Naive thymus-derived CD4-positive, alpha-beta T cell (primary cell): ENCODE data around the gene BRCA2. TPM values are rescaled to one million over a fixed set of nuclear protein-coding genes. Genes with fewer than 3 reads are reported as not detected.

ENCODE experiments used
- ATAC-seq: fragments of 150-1000 bp; cut with Tn5 transposase; 2 replicates; pipeline ENCODE4 v1.10.0; 2021; ENCODE audit warnings: mild to moderate bottlenecking, moderate library complexity
- CTCF ChIA-PET: fragments of 350-600 bp; sonication (Branson Sonifier 250); formaldehyde crosslinking; loops from one replicate; lab custom pipeline; 2021; ENCODE audit warnings: antibody characterized with exemption; lab: Charles Lee
- POLR2A ChIA-PET: fragments of 350-600 bp; sonication (Branson Sonifier 250); formaldehyde crosslinking; loops from one replicate; lab custom pipeline; 2021; ENCODE audit warnings: antibody characterized with exemption, inconsistent platforms; lab: Charles Lee
- DNase-seq, 9 donors: peaks; one replicate each; pipeline versions ENCODE4 v3.0.0 to v3.0.0-alpha.2; 2020 to 2022; ENCODE audit warnings: mixed read lengths in 1 of 9
- H3K27ac ChIP-seq: one replicate; pipeline ENCODE4 v1.7.0; 2013; ENCODE audit warnings: mild to moderate bottlenecking, low read depth, low read length, moderate library complexity
- H3K27me3 ChIP-seq, 2 donors: one replicate each; pipeline ENCODE4 v1.7.0; 2013; ENCODE audit warnings: low read length in 2 of 2, mild to moderate bottlenecking in 2 of 2, moderate library complexity in 2 of 2; ENCODE audit not compliant: control insufficient read depth in 2 of 2, insufficient read depth in 2 of 2
- H3K36me3 ChIP-seq, 3 experiments: 1 replicate in 2 of 3; 2 replicates in 1 of 3; pipeline ENCODE4 v1.7.0; 2013; ENCODE audit warnings: low read length in 3 of 3, mild to moderate bottlenecking in 3 of 3, moderate library complexity in 1 of 3; ENCODE audit not compliant: insufficient read depth in 3 of 3, control insufficient read depth in 2 of 3
- H3K4me1 ChIP-seq, 2 donors: one replicate each; pipeline ENCODE4 v1.7.0; 2013; ENCODE audit warnings: low read length in 2 of 2, mild to moderate bottlenecking in 2 of 2, moderate library complexity in 1 of 2; ENCODE audit not compliant: control insufficient read depth in 2 of 2, insufficient read depth in 2 of 2
- H3K4me3 ChIP-seq: 2 replicates; pipeline ENCODE4 v1.7.0; 2013; ENCODE audit warnings: mild to moderate bottlenecking, low read length
- H3K9me3 ChIP-seq, 3 experiments: 1 replicate in 2 of 3; 2 replicates in 1 of 3; pipeline ENCODE4 v1.7.0; 2013; ENCODE audit warnings: low read length in 3 of 3; ENCODE audit not compliant: control insufficient read depth in 2 of 3
- H3K27ac Mint-ChIP-seq, 9 donors: one replicate each; pipeline ENCODE4 v1.8.0; 2020 to 2022; ENCODE audit warnings: mixed read lengths in 9 of 9, mild to moderate bottlenecking in 8 of 9, moderate library complexity in 5 of 9, inconsistent platforms in 2 of 9
- H3K27me3 Mint-ChIP-seq, 5 donors: one replicate each; pipeline ENCODE4 v1.8.0; 2021 to 2022; ENCODE audit warnings: mixed read lengths in 5 of 5, mild to moderate bottlenecking in 1 of 5
- H3K36me3 Mint-ChIP-seq, 5 donors: one replicate each; pipeline ENCODE4 v1.8.0; 2020 to 2022; ENCODE audit warnings: mixed read lengths in 5 of 5, mild to moderate bottlenecking in 3 of 5, inconsistent platforms in 1 of 5
- H3K4me1 Mint-ChIP-seq, 7 donors: one replicate each; pipeline ENCODE4 v1.8.0; 2020 to 2022; ENCODE audit warnings: mixed read lengths in 7 of 7, mild to moderate bottlenecking in 3 of 7, inconsistent platforms in 1 of 7
- H3K4me3 Mint-ChIP-seq, 10 donors: one replicate each; pipeline ENCODE4 v1.8.0; 2020 to 2022; ENCODE audit warnings: mild to moderate bottlenecking in 10 of 10, mixed read lengths in 10 of 10, moderate library complexity in 6 of 10, inconsistent platforms in 2 of 10
- H3K9me3 Mint-ChIP-seq, 11 donors: one replicate each; pipeline ENCODE4 v1.8.0; 2020 to 2022; ENCODE audit warnings: mixed read lengths in 11 of 11, mild to moderate bottlenecking in 4 of 11, inconsistent platforms in 1 of 11, moderate library complexity in 1 of 11
- intact Hi-C, 2 donors: fragments of 100-400 bp; cut with micrococcal nuclease; formaldehyde crosslinking; loops; one replicate each; pipeline ENCODE4 v1.15.1; 2023
- polyA plus RNA-seq, 2 donors: library from polyadenylated mRNA; unstranded; fragments of 300-500 nt; fragmentation: Illumina TruSeq; gene quantifications; one replicate each; pipeline ENCODE4 v1.2.3, GENCODE V29; 2021
- total RNA-seq, 6 experiments: library from RNA in 5 of 6; stranded (reverse) in 5 of 6; gene quantifications; 1 replicate in 5 of 6; 2 replicates in 1 of 6; pipeline ENCODE4 v1.2.3 and lab custom pipeline; 2021 to 2026

The BRCA2 gene
- total and polyA plus RNA-seq, 7 experiments from 2014 or later, result 1.1 to 19.9 (median 3.3) TPM

- Mint-ChIP-seq H3K4me1 (peaks cover 5 to 22% (median 15%) of the 10 kb centered on the region in 7 donors), H3K36me3 (peaks cover 0 to 9% (median 5%) of the 10 kb centered on the region in 5 donors), H3K9me3 (no peaks in the 10 kb centered on the region), H3K27me3 (no peaks in the 10 kb centered on the region), H3K27ac (peak overlapping the region in 1 of 9 donors; percentile 31), H3K4me3 (no peak overlapping the region)
- peaks cover 0 to 2% (median 0%) of the 10 kb centered on the region in 3 experiments for H3K36me3 ChIP-seq
- H3K9me3 ChIP-seq, result no peaks in the 10 kb centered on the region
- no peak for ATAC-seq
- intact Hi-C loops, result no loop called here
- no peaks in the 10 kb centered on the region for H3K27me3 ChIP-seq
- ChIA-PET POLR2A (interaction anchor here (0.8 kb wide), 1 partner anchor 118 kb away, joined by 3 read pairs; the partner anchor contains the start of genes BRCA2 and ZAR1L), CTCF (no interaction called here)
- H3K27ac ChIP-seq, result no peak overlapping the region
- peaks cover 8 to 10% of the 10 kb centered on the region in 2 donors for H3K4me1 ChIP-seq
- DNase-seq, result no peak
- no peak overlapping the region for H3K4me3 ChIP-seq
Observed at GRCh38 chr13:32432856-32433255, 117.5 kb downstream of the BRCA2 start.

GRCh38 chr13:32438871-32439270 is 123.6 kb downstream of the BRCA2 start:
- no peak overlapping the region for H3K4me3 Mint-ChIP-seq
- intact Hi-C loops, result no loop called here
- H3K9me3 ChIP-seq, result no peaks in the 10 kb centered on the region
- ATAC-seq (no peak), DNase-seq (no peak)
- H3K36me3 ChIP-seq, result no peaks in the 10 kb centered on the region
- H3K27me3 ChIP-seq, result no peaks in the 10 kb centered on the region
- no peaks in the 10 kb centered on the region for H3K27me3 Mint-ChIP-seq
- H3K4me3 ChIP-seq, result no peak overlapping the region
- CTCF ChIA-PET, result interaction anchor here (1.0 kb wide), 1 partner anchor 170 kb away, joined by 4 read pairs; no protein-coding TSS in a partner anchor
- H3K4me1 Mint-ChIP-seq, result peaks cover 0 to 6% (median 3%) of the 10 kb centered on the region in 7 donors
- no peak overlapping the region for H3K27ac ChIP-seq
- no peak overlapping the region for H3K27ac Mint-ChIP-seq
- POLR2A ChIA-PET, result no interaction called here
- H3K9me3 Mint-ChIP-seq, result no peaks in the 10 kb centered on the region
- peaks cover 2 to 19% (median 9%) of the 10 kb centered on the region in 5 donors for H3K36me3 Mint-ChIP-seq
- no peaks in the 10 kb centered on the region for H3K4me1 ChIP-seq

- Mint-ChIP-seq H3K4me1 (peaks cover 0 to 10% (median 3%) of the 10 kb centered on the region in 7 donors), H3K27ac (peak overlapping the region in 3 of 9 donors; percentile 2 to 25 (median 6)), H3K4me3 (no peak overlapping the region), H3K27me3 (no peaks in the 10 kb centered on the region), H3K36me3 (peaks cover 2 to 15% (median 7%) of the 10 kb centered on the region in 5 donors), H3K9me3 (no peaks in the 10 kb centered on the region)
- intact Hi-C loops, result loop anchor here (1.0 to 5.0 kb wide), 9 partner anchors 15 to 533 kb away; partner anchors contain the start of genes BRCA2 (in 1 of the 2), N4BP2L1 (in 1 of the 2) and ZAR1L (in 1 of the 2)
- ATAC-seq (peak; percentile 79), DNase-seq (peak in 7 of 9 donors; percentile 12 to 59 (median 37))
- POLR2A ChIA-PET, result interaction anchor here (1.4 kb wide), 1 partner anchor 13 kb away, joined by 5 read pairs; no protein-coding TSS in a partner anchor
- Histone ChIP-seq H3K4me1 (no peaks in the 10 kb centered on the region), H3K9me3 (no peaks in the 10 kb centered on the region), H3K4me3 (no peak overlapping the region), H3K27ac (no peak overlapping the region), H3K27me3 (no peaks in the 10 kb centered on the region), H3K36me3 (no peaks in the 10 kb centered on the region)
- CTCF ChIA-PET, result interaction anchor here (1.2 to 1.4 kb wide), 2 partner anchors 60 to 175 kb away, joined by 3 read pairs; no protein-coding TSS in a partner anchor
Observed at GRCh38 chr13:32443111-32443510, 127.8 kb downstream of the BRCA2 start.

- no peaks in the 10 kb centered on the region for H3K9me3 ChIP-seq
- ChIA-PET CTCF (interaction anchor here (0.5 kb wide), 1 partner anchor 164 kb away, joined by 3 read pairs; no protein-coding TSS in a partner anchor), POLR2A (interaction anchor here (0.7 to 0.8 kb wide), 2 partner anchors 91 to 344 kb away, joined by 3 to 4 read pairs; no protein-coding TSS in a partner anchor)
- DNase-seq (no peak), ATAC-seq (no peak)
- no peaks in the 10 kb centered on the region for H3K4me1 ChIP-seq
- Mint-ChIP-seq H3K36me3 (peaks cover 0 to 3% (median 0%) of the 10 kb centered on the region in 5 donors), H3K4me3 (no peak overlapping the region), H3K27me3 (no peaks in the 10 kb centered on the region), H3K9me3 (no peaks in the 10 kb centered on the region), H3K4me1 (peaks cover 0 to 19% (median 5%) of the 10 kb centered on the region in 7 donors), H3K27ac (no peak overlapping the region)
- no peak overlapping the region for H3K4me3 ChIP-seq
- no peaks in the 10 kb centered on the region for H3K36me3 ChIP-seq
- no peak overlapping the region for H3K27ac ChIP-seq
- intact Hi-C loops, result no loop called here
- no peaks in the 10 kb centered on the region for H3K27me3 ChIP-seq
Observed at GRCh38 chr13:32445461-32445860, 130.2 kb downstream of the BRCA2 start.

- ATAC-seq, result no peak
- intact Hi-C loops, result no loop called here
- Histone ChIP-seq H3K27me3 (no peaks in the 10 kb centered on the region), H3K27ac (no peak overlapping the region), H3K36me3 (no peaks in the 10 kb centered on the region), H3K9me3 (no peaks in the 10 kb centered on the region), H3K4me3 (no peak overlapping the region), H3K4me1 (no peaks in the 10 kb centered on the region)
- Mint-ChIP-seq H3K27ac (no peak overlapping the region), H3K27me3 (no peaks in the 10 kb centered on the region), H3K9me3 (peaks cover 0 to 4% (median 0%) of the 10 kb centered on the region in 11 donors), H3K4me3 (no peak overlapping the region), H3K36me3 (peaks cover 0 to 5% (median 3%) of the 10 kb centered on the region in 5 donors), H3K4me1 (peaks cover 0 to 19% (median 5%) of the 10 kb centered on the region in 7 donors)
- POLR2A ChIA-PET, result no interaction called here
- CTCF ChIA-PET, result no interaction called here
- no peak for DNase-seq
Observed at GRCh38 chr13:32446220-32446619, 130.9 kb downstream of the BRCA2 start.

- Mint-ChIP-seq H3K4me3 (no peak overlapping the region), H3K36me3 (peaks cover 0 to 5% (median 3%) of the 10 kb centered on the region in 5 donors), H3K27me3 (no peaks in the 10 kb centered on the region), H3K27ac (peak overlapping the region in 4 of 9 donors; percentile 1 to 34 (median 19)), H3K4me1 (peaks cover 0 to 19% (median 5%) of the 10 kb centered on the region in 7 donors), H3K9me3 (peaks cover 0 to 5% (median 0%) of the 10 kb centered on the region in 11 donors)
- no peaks in the 10 kb centered on the region for H3K4me1 ChIP-seq
- H3K27me3 ChIP-seq, result no peaks in the 10 kb centered on the region
- ATAC-seq, result no peak
- DNase-seq, result no peak
- H3K9me3 ChIP-seq, result no peaks in the 10 kb centered on the region
- intact Hi-C loops, result no loop called here
- no peak overlapping the region for H3K4me3 ChIP-seq
- ChIA-PET CTCF (no interaction called here), POLR2A (interaction anchor here (0.7 kb wide), 1 partner anchor 49 kb away, joined by 4 read pairs; no protein-coding TSS in a partner anchor)
- H3K27ac ChIP-seq, result no peak overlapping the region
- H3K36me3 ChIP-seq, result no peaks in the 10 kb centered on the region
Observed at GRCh38 chr13:32446773-32447465, 131.6 kb downstream of the BRCA2 start.
